WI38 (cell line): ENCODE results near the gene ITGAV.

ENCODE experiments used
- H3K4me3 ChIP-seq: 2 replicates; pipeline ENCODE4 v1.5.1; 2011; ENCODE audit warnings: low read depth, mild to moderate bottlenecking, control low read depth, low read length
- TF ChIP-seq, protein P1 (sequence below): IDR thresholded peaks from 2 replicates; pipeline ENCODE4 v1.5.1; 2012; ENCODE audit warnings: low read depth, mild to moderate bottlenecking, control low read depth, low read length

Gene ITGAV

DNA sequence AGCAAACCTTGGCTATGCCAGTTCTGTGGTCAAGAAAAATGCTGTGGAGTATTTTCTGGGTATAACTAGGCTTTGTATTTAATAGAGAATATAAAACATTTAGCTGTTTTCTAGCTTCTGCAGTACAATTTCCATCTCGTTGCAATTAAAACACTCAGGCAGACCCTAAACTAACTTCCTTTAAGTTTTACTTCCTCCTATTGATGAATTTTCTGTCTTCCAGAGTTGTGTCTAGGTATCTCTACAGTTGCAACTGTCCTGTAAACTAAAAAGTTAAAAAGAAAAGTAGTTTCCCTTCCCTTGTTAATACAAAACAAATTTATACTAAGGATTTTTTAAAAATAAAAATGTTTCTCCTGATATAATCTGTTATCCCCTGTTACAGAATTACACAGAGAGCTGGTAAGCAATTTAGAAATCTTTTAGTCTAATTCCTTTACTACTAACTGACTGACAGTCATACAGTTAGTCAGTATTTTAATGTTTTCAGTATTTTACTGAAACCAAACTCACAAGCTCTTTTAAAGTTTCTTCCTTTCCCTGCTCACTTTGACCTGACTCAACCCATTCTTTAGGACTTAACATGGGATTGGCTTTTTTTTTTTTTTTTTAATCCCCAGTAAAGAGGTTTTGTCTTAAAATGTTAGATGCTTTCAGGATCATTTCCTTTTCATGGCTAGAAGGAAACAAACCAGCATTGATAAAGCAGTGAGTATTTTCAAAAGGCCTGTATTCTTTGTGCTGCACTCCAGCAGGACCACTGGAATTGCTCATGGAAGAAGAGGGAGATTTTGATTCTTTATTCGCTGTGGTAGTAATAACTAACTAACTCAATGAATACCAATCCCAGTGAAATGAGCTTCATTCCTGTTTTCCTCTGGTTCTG lies 22.9 kb downstream of the ITGAV start:
- H3K4me3 ChIP-seq = no peak overlapping the region
- TF ChIP-seq, protein P1, sequence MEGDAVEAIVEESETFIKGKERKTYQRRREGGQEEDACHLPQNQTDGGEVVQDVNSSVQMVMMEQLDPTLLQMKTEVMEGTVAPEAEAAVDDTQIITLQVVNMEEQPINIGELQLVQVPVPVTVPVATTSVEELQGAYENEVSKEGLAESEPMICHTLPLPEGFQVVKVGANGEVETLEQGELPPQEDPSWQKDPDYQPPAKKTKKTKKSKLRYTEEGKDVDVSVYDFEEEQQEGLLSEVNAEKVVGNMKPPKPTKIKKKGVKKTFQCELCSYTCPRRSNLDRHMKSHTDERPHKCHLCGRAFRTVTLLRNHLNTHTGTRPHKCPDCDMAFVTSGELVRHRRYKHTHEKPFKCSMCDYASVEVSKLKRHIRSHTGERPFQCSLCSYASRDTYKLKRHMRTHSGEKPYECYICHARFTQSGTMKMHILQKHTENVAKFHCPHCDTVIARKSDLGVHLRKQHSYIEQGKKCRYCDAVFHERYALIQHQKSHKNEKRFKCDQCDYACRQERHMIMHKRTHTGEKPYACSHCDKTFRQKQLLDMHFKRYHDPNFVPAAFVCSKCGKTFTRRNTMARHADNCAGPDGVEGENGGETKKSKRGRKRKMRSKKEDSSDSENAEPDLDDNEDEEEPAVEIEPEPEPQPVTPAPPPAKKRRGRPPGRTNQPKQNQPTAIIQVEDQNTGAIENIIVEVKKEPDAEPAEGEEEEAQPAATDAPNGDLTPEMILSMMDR = no peak

DNA sequence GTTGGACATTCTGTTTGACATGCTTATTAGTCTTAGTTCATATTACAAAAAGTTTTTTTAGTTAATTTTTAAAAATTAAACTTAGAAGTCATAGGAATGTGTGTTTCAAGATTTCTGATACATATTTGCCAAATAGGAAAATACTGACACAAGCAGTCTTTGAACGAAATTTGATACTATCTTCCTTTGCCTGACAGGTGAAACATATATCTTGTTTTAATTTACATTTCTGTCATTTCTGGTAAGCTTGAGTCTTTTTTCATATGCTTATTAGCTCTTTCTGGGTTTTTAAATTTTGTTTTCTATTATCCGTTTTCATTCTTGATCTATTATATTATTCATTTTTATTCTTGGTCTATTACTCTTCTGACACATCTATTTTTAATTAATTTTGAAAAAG lies 24.5 kb downstream of the ITGAV start:
- TF ChIP-seq, protein P1 = no peak
- H3K4me3 ChIP-seq = no peak overlapping the region

DNA sequence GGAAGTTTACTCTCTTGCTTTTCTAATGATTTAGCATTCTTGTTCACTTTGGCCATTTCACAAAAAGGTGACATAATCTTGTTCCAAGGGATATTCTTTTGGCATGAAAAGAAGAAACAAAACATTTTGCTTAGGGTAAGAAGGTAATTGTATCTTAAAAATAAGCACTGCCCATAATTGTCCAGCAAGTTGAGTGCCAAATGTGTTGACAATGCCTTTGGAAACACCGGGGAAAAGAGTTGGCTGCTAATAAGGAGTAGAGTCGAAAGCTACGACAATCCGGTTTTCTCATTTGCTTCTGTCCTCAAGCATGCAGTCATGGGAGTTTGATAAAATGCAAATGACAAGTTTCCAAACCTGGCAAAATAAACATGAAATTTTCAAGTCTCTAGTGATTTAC lies 27.3 kb downstream of the ITGAV start:
- TF ChIP-seq, protein P1 = no peak
- H3K4me3 ChIP-seq = no peak overlapping the region

DNA sequence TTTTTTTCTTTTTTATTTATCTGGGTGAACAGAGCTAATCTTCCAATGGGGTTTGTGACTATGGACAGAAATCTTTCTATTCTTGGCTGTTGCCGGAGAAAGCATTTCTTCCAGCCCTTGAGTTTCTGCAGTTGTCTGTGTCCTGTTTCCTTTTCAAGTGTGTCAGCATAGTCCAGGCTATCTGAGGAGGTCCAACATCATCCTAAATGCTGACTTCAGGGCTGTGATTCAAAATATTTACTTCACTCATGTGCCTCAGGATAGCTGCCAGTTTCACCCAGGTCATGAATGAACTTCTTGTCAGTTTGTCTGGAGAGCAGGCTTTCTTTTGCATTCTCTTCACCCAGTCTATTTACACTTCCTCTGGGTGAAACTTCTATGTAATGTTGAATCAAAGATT lies 27.9 kb downstream of the ITGAV start:
- TF ChIP-seq, protein P1 = no peak
- H3K4me3 ChIP-seq = no peak overlapping the region

DNA sequence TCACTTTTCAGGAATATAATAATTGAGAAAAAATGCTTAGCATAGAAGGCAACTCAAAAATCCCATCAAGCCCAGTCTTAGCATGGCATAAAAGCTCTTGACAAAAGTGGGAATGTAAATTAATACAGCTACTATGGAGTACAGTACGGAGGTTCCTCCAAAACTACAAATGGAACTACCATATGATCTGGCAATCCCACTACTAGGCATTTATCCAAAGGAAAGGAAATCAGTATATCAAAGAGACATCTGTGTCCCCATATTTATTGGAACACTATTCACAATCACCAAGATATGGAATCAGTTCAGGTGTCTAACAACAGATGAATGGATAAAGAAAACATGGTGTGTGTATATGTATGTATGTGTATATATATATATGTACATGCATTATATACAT lies 28.8 kb downstream of the ITGAV start:
- TF ChIP-seq, protein P1 = no peak

DNA sequence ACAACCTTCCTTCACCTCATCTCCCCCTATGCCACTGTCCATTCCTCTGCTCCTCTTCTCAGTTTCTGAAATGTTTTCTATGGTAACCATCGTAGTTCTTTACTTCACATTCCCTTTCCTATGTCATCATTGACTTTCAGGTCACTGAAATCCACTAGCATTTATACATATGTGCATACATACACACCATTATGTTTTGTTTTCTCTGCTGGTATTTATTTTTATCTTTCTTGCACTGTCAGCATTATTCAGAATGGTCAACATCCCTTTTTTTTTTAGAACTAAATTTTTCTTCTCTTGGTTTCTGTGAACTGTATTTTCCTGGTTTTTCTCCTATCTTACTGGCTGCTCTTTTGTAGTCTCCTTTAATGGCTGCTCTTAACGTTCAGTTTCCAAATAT lies 33.2 kb downstream of the ITGAV start:
- TF ChIP-seq, protein P1 = no peak
- H3K4me3 ChIP-seq = no peak overlapping the region

More for the DNA sequence above, 28.8 kb downstream of the ITGAV start:
- H3K4me3 ChIP-seq = no peak overlapping the region

DNA sequence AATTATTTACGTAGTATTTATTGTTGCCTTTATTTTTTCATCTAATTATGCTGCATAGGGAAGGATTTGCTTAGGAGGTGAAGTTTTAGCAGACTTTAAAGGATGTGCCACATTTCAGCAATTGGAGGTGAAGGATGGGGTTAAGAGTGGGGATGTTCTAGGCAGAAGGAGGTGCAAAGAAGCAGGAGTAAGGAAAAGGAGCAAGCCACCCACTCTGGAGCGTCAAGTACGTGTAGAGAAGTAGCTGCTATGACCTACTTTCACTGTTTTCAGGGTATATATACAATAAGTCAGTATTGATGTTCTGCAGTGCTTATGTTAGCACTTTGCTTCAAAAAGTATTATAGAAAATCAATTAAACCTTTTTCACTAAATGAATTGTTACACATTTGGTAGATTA lies 34.4 kb downstream of the ITGAV start:
- no peak overlapping the region for H3K4me3 ChIP-seq

More for the DNA sequence above, 34.4 kb downstream of the ITGAV start:
- TF ChIP-seq, protein P1 = no peak
